ENCODE results near the gene POFUT2.

The POFUT2 gene

GRCh38 chr21:45281411-45282282 is 6.0 kb downstream of the POFUT2 start:
- no peak for DNase-seq

- no peak for DNase-seq
Observed at GRCh38 chr21:45280969-45281368, 6.7 kb downstream of the POFUT2 start.

DNA sequence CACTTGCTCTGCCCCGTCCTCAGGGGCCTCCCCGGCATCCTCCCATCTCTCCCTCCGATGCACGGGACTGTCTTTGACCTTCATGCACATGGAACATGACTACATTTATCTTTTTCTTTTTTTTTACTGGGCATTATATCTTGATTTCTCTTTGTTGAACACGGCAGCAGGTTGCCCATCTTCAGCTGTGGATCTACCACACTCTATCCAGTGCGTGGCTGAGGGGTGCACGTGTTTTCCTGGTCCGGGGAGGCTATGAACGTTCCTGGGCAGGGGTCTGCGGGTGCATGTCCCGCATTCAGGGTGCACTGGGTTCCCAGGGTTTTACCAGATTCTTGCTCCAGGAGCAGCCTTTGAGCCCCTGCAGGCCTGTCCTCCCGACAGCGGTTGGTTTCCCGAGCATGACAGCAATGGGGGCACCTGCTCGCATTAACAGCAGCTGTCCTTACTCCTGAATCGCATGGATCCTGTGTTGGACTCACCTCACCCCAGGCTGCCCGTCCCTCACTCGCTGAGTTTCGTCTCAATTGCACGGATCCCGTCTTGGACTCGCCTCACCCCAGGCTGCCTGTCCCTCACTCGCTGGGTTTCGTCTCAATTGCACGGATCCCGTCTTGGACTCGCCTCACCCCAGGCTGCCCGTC is 7.4 kb downstream of the POFUT2 start:
- no peak for DNase-seq

GRCh38 chr21:45279446-45280177 is 8.1 kb downstream of the POFUT2 start:
- DNase-seq, result no peak

DNA sequence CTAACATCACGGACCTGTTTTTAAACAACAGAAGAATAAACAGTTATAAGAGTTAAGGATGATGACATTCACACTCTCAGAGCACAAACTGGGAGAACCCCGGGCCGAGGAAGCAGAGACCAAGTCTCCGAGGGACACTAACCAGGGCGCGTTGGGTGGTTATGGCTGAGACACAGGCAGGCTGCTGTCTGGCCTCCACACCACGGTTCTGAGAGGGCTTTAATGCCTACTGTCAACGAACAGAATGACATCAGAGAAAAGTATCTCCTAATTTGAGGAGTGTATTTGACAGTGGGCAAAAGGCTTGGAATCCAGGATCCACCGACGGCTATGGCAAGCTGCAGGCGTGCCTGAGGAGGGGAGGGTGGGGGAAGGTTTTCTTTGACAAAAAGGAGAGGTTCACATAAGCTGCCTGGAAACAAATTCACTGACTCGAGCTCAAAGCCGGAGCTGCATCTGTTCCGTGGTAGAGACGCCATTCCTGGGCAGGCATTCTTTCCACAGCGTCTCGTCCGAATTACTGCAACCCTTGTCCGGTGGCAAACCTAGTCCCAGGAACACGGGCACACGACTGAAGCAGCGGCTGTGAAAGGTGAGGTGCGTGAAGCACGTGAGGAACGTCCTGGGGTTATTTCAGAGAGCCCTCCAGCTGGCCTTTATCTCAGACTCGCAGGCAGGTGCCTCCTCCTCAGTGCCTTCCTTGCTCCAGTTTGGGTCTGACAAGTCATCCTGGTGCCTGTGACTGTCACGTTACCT is 9.4 kb downstream of the POFUT2 start:
- no peak for DNase-seq

- no peak for DNase-seq
Observed at GRCh38 chr21:45277101-45278045, 10.3 kb downstream of the POFUT2 start.

DNA sequence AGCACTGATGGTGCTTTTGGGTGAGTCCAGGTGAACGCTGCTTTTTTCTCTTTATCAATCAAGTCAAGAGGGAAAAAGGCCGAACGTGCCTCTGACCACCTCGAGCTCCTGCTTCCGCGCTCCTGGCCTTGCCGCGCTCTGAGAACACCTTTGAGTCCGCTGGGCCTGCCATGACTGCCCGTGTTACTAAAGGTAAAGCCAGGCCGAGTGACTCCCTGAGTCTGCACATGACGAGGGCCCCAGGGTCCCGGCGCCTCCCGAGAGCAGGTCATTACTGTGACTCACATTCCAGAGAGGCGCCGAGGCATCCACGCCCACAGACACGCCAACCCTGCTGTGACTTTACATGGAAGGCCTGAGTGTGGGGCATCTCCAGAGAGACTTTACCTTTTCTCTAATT is 11.1 kb downstream of the POFUT2 start:
- DNase-seq, result no peak

DNA sequence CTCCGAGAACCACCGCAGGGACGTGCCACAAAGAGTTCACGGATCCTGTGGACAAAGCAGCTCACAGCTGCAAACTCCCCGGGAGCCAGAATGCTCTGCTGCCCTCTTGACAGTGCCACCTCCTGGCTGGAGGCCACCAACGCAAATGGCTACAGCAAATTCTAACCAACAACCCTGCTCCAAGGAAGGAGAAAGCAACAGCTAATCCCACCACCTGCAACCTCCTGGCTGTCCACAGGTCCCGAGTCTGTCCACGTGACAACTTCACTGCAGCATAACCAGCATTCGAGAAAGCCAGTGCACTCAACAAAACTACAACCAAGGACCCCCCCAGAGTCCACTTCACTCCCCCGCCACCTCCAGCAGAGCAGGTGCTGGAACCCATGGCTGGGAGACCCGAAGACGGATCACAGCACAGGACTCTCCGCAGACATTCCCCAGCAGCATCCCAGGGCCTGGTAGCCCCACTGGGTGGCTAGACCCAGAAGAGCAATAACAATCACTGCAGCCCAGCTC is 17.3 kb downstream of the POFUT2 start:
- DNase-seq, result no peak

DNA sequence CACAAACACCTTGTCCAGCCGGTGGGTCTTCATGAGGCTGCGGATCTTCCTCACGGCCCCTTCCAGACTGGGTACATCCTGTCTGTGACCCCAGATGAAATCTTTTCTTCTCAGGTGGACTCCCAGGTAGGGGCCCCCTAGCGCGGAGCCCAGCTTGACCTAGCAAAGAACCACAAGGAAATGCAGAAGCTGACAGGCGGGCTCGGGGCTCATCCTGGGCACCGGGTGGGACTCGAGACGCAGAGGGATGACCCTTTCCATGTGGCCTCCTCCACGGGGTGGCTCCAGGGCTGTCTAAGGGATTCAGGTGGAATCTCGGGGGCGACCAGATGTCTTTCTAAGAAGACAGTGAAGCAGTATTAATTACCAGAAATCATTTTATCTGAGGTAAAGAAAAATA is 17.8 kb downstream of the POFUT2 start:
- no peak for DNase-seq

DNA sequence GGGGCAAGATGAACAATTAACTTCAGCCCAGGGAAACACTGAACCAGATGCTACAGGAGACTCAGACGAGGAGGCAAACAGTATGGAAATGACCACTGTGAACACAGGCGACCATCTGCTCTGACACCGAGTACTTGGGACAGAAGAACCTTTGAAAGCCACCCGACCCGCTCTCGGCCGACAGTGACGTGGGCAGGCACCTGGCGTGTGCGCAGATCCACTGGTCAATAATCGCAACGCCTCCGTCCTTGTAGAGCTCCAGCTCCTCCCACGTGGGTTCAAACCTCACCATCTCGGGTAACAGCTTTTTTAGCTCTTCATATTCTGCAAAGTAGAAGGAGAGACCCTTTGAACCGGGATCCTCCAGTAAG is 20.3 kb downstream of the POFUT2 start:
- DNase-seq, result no peak

DNA sequence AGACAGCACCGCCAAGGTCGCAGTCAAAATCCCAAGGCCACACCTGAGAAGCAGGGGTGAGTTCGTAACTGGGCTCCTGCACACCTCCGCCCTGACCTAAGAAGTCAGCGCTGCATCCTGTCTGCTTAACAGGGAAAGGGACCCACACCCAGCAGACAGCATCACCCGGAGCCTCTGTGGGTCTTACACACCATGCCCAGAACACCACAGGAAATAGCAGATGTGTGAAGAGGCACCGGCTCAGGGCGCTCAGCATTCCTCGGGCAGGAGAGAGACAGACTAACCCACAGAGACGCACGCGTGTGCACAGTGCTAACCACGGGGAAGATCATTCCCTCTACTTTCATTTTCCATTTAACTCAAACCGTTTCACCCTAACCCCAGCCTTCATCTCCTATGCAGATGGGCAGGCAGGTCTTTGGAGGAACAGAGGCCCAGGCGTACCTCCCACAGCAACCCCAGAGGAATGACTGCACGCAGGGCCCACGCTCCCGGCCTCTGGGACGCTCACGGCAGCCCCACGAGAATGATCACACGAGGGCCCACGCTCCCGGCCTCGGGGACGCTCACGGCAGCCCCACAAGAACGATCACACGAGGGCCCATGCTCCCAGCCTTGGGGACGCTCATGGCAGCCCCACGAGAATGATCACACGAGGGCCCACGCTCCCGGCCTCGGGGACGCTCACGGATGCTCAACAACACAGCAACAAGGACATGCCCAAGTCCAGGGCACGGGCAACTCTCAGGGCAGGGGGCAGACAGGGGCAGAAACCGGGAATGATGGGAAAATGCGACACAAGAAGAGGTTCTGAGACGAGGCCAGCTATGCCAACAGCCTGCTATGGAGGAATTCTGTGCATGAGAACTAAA is 20.9 kb downstream of the POFUT2 start:
- no peak for DNase-seq

GRCh38 chr21:45265721-45266517 is 21.8 kb downstream of the POFUT2 start:
- DNase-seq, result no peak

DNA sequence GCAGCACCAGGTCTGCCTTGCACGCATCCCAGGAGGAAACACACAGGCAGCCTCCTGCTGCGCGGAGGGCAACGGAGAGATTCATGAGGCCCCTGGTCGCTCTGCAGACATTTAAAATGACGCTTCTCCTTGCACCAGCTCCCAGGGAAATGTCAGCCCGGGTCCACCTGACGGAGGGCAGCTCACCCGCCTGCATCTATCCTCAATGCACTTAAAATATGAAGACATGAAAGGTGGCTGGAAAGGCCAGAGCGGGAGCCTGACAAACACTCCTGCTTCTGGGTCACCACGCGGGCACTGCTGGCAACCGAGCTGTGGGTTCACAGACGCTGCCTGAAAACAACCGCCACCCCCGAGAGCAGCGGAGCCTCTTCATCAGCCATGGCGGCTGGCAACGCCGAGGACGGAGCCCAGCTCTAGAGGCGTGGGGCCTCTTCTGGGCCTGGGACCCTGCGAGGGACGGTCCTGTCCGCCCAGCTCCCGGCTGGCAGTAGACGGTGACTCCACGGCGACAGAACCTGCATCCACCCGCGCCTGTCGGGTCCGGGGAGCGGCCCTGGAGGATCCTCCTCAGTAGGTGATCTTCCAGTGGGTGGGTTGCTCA is 22.7 kb downstream of the POFUT2 start:
- no peak for DNase-seq

DNA sequence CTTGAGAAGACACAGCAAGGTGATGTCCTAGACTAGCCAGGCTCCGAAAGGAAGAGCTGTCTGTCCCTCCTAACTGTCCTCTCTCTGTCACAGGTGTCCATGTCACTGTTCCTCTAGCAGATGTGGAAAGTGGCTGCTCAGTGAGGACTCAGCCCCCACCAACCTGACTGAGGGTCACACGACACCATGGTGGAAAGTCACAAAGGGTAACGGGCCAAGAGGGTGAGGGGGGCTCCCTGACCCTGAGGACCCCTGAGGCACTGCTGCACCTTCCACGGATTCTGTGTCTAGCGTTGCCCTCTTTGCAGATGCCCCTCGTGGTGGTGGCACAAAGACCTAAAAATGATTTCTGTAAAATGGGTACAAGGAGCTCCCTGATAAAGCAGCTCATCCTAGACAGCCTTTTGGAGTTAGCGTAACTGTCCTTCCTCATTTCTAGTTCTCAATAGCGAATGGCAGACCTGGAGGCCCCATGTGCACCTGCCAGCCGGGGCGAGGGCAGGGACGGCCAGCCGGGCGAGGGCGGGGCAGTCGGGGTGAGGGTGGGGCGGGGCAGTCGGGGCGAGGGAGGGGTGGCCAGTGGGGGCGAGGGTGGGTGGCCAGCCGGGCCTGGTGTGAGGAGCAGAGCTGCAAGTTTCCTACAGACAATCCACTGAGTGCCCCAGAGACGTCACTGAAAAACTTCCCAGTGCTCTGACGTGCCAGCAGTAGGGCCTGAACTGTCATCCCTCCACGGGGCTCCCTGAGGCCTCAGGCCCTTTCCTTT is 23.4 kb downstream of the POFUT2 start:
- DNase-seq, result no peak

DNA sequence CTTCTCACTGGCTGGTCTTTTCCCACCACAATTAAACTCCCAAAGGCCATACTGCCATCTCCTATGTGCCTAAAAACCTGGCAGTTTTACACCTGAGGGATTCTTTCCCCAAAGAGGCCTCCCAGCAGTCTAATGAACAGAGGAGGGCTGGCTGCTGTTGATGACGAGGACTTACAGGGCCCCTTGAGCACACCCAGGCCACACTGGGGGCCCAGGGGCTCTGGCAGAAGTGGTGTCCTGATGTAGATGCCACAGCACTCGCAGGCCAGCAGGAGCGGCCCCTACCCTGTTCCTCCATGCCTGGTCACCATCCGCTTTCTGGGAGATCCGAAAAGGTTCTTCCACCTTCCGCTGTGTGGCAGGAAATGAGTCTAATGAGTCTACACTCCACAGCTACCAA is 24.2 kb downstream of the POFUT2 start:
- DNase-seq, result no peak

GRCh38 chr21:45262616-45263015 is 25.1 kb downstream of the POFUT2 start:
- no peak for DNase-seq

DNA sequence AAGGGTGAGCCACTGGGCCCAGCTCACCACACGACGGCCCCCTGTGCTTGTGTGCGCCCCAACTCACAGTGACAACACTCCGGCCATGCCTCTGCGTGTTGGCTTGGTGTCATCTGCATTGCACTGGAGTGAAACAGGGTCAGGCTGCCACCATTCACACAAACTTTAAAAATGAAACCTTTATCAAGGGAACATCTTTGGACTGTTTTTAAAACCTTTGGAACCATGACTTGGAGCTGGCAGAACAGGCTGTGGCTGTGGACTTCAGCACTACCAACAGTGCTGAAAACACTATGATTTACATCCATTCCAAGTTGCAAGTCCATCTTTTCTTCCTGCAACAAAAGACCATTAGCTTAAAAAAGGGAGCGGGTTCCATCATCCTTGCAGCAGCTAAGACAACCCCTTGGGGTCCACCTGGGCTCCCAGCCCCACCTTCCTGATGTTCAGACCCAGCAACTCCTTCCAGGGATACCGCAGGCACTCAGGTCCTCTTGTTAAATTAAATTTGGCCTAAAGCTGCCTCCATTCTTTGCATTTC is 25.6 kb downstream of the POFUT2 start:
- DNase-seq, result no peak

DNA sequence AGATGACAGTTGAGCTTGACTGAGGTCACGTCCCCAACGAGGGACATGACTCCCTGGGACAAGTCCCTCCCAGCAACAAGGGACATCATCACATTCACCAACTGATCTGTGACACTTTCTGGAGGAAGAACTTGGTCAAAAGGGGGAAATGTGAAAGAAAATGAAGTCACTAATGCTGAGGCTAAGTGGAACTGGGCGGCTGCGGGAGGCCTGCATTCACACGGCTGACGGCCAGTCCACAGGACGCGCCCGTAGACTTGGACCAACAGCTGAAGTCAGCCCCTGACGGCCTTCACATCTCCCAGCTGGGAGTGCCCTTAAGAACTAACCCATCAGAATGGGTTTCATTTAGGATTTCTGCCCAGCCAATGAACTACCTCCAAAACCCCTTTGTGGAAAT is 26.6 kb downstream of the POFUT2 start:
- DNase-seq, result no peak

Measured in activated CD4-positive, alpha-beta T cell treated with anti-CD3 and anti-CD28 coated beads for 1 hour (primary cell).